Suppressor macrophage treated with lipopolysaccharide for 1 hour (primary cell): ENCODE measurements around the gene HHEX.

ENCODE experiments used
- DNase-seq, 3 donors: peaks; one replicate each; pipeline ENCODE4 v3.0.0-alpha.2; 2020 to 2022

HHEX gene

GRCh38 chr10:92689663-92690210, at the start of gene HHEX:
HHEX (plus strand) TSS chr10:92689955; CDS start chr10:92689987, 32 bp downstream.
- DNase-seq: peak; percentile 89 to 97 (median 95)

- DNase-seq: no peak
Observed at GRCh38 chr10:92640107-92640506, 49.6 kb upstream of the HHEX start.

- DNase-seq: no peak
Observed at GRCh38 chr10:92641492-92641891, 48.3 kb upstream of the HHEX start.

GRCh38 chr10:92644921-92645320, 44.8 kb upstream of the HHEX start:
- DNase-seq: peak; percentile 11 to 46 (median 28)

GRCh38 chr10:92650864-92651263, 38.9 kb upstream of the HHEX start:
- DNase-seq: peak in 1 of 3 donors; percentile 10

GRCh38 chr10:92655426-92655825, 34.3 kb upstream of the HHEX start:
- DNase-seq: no peak

GRCh38 chr10:92656266-92656961, 33.3 kb upstream of the HHEX start:
- no peak for DNase-seq

GRCh38 chr10:92657024-92657423, 32.7 kb upstream of the HHEX start:
- no peak for DNase-seq

- DNase-seq: no peak
Observed at GRCh38 chr10:92662848-92663247, 26.9 kb upstream of the HHEX start.

GRCh38 chr10:92664322-92664721, 25.4 kb upstream of the HHEX start:
- DNase-seq: no peak

- no peak for DNase-seq
Observed at GRCh38 chr10:92667078-92667477, 22.7 kb upstream of the HHEX start.

- no peak for DNase-seq
Observed at GRCh38 chr10:92677708-92678107, 12.0 kb upstream of the HHEX start.

GRCh38 chr10:92678206-92678605, 11.5 kb upstream of the HHEX start:
- DNase-seq: no peak

- DNase-seq: no peak
Observed at GRCh38 chr10:92681306-92681834, 8.4 kb upstream of the HHEX start.

- peak in 2 of 3 donors; percentile 55 to 56 for DNase-seq
Observed at GRCh38 chr10:92688573-92688926, 1.2 kb upstream of the HHEX start.

GRCh38 chr10:92688927-92689662, 660 bp upstream of the HHEX start:
- DNase-seq: peak in 2 of 3 donors; percentile 27 to 59

GRCh38 chr10:92690211-92690914, 608 bp downstream of the HHEX start:
- peak; percentile 81 to 89 (median 84) for DNase-seq

GRCh38 chr10:92690915-92691590, 1.3 kb downstream of the HHEX start:
- DNase-seq: peak; percentile 73 to 88 (median 85)

- DNase-seq: peak; percentile 90 to 94 (median 91)
Observed at GRCh38 chr10:92691591-92692079, 1.9 kb downstream of the HHEX start.

GRCh38 chr10:92692080-92692671, 2.4 kb downstream of the HHEX start:
- peak in 1 of 3 donors; percentile 15 for DNase-seq

- DNase-seq: no peak
Observed at GRCh38 chr10:92692697-92693533, 3.2 kb downstream of the HHEX start.
